Stimulated activated naive CD8-positive, alpha-beta T cell treated with anti-CD3 and anti-CD28 coated beads, Interleukin-15, Interleukin-2, amounts not matched to agents 100 U/mL and 50 U/mL, for 24 hours (primary cell): ENCODE measurements around the gene GABRD.
A peak's percentile ranks its signal among the peaks of the same experiment; 100 is the strongest.
"Not testable (repeated sequence)": the region's sequence is repeated elsewhere in the genome, so short reads cannot be mapped to it uniquely, and the experiment has no call there.

Experiments used
- ATAC-seq: fragments of 150-1000 bp; cut with Tn5 transposase; one replicate; pipeline ENCODE4 v1.10.0; 2021
- DNase-seq: peaks from one replicate; pipeline ENCODE4 v3.0.0; 2021

Gene GABRD, protein sequence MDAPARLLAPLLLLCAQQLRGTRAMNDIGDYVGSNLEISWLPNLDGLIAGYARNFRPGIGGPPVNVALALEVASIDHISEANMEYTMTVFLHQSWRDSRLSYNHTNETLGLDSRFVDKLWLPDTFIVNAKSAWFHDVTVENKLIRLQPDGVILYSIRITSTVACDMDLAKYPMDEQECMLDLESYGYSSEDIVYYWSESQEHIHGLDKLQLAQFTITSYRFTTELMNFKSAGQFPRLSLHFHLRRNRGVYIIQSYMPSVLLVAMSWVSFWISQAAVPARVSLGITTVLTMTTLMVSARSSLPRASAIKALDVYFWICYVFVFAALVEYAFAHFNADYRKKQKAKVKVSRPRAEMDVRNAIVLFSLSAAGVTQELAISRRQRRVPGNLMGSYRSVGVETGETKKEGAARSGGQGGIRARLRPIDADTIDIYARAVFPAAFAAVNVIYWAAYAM

DNA sequence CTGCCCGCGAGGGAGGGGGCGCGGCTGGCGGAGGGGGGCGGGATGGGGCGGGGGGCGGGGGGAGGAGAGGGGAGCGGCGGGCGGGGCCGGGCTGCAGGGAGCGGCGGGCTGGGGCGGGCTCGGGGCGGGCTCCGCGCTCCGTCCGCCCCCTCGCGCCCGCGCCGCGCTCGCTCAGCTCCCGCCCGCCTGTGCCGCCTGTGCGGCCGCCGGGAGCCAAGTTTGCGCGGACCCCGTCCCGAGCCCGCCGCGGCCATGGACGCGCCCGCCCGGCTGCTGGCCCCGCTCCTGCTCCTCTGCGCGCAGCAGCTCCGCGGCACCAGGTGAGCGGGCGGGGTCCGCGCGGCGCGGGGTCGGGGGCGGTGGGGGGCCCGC, at the start of gene GABRD:
GABRD (plus strand) TSS at position 174 of the 372 bp plus-strand sequence; CDS start at position 253, 79 bp downstream.
- DNase-seq (peak; percentile 37), ATAC-seq (no peak)

- no peak for DNase-seq
- ATAC-seq, result no peak
Observed at GRCh38 chr1:1969505-1969900, 49.6 kb upstream of the GABRD start.

- no peak for DNase-seq
- no peak for ATAC-seq
Observed at GRCh38 chr1:1969953-1970716, 49.0 kb upstream of the GABRD start.

DNA sequence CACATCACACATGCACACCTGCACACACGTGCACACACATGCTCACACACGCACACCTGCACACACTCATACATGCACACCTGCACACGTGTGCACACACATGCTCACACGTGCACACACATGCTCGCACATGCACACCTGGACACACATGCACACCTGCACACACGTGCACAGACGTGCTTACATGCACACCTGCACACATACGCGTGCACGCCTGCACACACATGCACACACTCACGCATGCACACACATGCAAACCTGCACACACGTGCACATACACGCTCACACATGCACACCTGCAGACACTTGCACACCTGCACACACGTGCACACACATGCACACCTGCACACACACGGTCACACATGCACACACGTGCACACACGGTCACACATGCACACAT, 48.1 kb upstream of the GABRD start:
- ATAC-seq, result no peak
- no peak for DNase-seq

- ATAC-seq (no peak), DNase-seq (no peak)
Observed at GRCh38 chr1:1971688-1972087, 47.5 kb upstream of the GABRD start.

GRCh38 chr1:1972976-1973715, 46.0 kb upstream of the GABRD start:
- no peak for DNase-seq
- no peak for ATAC-seq

DNA sequence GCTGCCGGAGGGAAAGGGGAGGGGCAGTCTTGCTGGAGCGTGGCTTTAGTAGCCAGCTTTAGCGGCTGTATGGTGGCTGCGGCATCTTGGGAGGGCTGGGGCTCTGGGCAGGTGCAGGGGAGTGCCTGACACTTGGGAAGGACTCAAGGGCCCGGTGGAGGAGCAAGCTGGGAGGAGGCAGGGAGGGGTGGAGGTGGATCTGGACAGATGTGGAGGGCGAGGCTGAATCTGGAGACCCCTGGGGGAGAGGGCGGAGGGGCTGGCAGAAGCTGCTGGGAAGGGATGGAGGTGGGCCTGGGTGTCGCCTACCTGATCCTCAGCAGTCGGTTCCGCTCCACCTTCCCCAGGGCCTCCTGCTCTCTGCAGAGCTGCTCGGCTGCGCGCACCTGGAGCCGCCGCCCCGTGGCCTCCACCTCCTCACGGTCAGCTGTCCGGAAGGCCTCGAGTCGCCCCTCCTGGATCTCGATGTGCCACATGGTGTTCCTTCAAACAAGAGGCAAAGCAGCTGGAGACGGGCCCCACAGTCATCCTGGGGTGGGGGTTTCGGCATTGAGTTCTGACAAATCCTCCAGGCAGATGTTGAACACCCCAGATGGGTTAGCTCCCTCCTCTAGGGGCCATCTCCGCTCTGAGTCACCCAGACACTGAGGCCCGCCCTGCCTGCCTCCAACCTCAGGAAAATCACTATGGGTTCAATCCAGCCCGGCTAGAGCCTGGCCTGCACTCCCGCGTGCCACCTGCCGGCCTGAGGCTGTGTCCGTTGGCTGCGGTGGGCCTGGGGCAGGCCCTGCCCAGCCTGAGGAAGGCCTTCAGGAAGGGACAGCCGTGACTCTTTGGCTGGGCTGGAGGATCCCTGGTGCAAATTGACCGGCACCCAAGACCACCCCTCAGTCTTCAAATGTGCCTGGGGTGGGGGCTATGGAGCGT, 45.2 kb upstream of the GABRD start:
- ATAC-seq, result no peak
- DNase-seq, result no peak

- DNase-seq, result no peak
- no peak for ATAC-seq
Observed at GRCh38 chr1:1974834-1975233, 44.3 kb upstream of the GABRD start.

- no peak for ATAC-seq
- DNase-seq, result no peak
Observed at GRCh38 chr1:1975535-1975934, 43.6 kb upstream of the GABRD start.

GRCh38 chr1:1976031-1976430, 43.1 kb upstream of the GABRD start:
- no peak for DNase-seq
- no peak for ATAC-seq

- DNase-seq (no peak), ATAC-seq (no peak)
Observed at GRCh38 chr1:1978108-1978507, 41.0 kb upstream of the GABRD start.

DNA sequence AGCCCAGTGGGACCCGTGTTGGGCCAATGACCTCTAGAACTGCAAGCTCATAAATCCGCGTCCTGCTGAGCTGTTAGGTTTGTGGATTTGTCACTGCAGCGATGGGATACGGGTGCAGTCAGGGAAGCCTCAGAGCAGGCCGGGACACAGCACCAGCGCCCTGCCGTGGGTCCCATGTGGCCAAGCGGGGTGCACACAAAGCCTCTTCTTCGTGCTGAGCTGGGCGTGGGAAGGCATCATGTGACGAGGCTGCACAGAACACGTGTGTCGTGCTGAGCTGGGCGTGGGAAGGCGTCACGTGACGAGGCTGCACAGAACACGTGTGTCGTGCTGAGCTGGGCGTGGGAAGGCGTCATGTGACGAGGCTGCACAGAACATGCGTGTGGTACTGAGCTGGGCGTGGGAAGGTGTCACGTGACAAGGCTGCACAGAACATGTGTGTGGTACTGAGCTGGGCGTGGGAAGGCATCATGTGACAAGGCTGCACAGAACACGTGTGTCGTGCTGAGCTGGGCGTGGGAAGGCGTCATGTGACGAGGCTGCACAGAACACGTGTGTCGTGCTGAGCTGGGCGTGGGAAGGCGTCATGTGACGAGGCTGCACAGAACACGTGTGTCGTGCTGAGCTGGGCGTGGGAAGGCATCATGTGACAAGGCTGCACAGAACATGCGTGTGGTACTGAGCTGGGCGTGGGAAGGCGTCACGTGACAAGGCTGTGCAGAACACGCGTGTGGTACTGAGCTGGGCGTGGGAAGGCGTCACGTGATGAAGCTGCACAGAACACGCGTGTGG, 40.3 kb upstream of the GABRD start:
- not testable (repeated sequence) for ATAC-seq, DNase-seq

DNA sequence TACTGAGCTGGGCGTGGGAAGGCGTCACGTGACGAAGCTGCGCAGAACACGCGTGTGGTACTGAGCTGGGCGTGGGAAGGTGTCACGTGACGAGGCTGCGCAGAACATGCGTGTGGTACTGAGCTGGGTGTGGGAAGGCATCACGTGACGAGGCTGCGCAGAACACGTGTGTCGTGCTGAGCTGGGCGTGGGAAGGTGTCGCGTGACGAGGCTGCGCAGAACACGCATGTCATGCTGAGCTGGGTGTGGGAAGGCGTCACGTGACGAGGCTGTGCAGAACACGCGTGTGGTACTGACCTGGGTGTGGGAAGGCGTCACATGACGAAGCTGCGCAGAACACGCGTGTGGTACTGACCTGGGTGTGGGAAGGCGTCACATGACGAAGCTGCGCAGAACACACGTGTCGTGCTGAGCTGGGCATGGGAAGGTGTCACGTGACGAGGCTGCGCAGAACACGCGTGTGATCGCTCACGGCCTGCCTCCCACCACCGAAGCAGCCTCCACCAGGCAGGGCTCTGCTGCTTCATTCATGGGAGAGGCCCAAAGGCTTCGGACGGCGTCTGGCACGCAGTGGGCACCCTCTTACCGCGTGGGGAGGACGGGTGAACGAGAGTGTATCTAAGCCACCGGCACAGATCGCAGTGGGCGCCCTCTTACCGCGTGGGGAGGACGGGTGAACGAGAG, 39.5 kb upstream of the GABRD start:
- no peak for DNase-seq
- ATAC-seq, result no peak

- ATAC-seq (no peak), DNase-seq (no peak)
Observed at GRCh38 chr1:1980467-1981141, 38.5 kb upstream of the GABRD start.

- ATAC-seq (no peak), DNase-seq (no peak)
Observed at GRCh38 chr1:1981142-1981500, 38.0 kb upstream of the GABRD start.

DNA sequence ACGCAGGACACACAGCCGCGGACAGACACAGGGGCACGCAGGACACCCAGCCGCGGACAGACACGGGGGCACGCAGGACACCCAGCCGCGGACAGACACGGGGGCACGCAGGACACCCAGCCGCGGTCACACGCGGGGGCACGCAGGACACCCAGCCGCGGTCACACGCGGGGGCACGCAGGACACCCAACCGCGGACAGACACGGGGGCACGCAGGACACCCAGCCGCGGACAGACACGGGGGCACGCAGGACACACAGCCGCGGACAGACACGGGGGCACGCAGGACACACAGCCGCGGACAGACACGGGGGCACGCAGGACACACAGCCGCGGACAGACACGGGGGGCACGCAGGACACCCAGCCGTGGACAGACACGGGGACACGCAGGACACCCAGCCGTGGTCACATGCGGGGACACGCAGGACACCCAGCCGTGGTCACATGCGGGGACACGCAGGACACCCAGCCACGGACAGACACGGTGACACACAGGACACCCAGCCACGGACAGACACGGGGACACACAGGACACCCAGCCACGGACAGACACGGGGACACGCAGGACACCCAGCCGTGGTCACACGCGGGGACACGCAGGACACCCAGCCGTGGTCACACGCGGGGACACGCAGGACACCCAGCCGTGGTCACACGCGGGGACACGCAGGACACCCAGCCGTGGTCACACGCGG, 37.4 kb upstream of the GABRD start:
- ATAC-seq, result not testable (repeated sequence)

DNA sequence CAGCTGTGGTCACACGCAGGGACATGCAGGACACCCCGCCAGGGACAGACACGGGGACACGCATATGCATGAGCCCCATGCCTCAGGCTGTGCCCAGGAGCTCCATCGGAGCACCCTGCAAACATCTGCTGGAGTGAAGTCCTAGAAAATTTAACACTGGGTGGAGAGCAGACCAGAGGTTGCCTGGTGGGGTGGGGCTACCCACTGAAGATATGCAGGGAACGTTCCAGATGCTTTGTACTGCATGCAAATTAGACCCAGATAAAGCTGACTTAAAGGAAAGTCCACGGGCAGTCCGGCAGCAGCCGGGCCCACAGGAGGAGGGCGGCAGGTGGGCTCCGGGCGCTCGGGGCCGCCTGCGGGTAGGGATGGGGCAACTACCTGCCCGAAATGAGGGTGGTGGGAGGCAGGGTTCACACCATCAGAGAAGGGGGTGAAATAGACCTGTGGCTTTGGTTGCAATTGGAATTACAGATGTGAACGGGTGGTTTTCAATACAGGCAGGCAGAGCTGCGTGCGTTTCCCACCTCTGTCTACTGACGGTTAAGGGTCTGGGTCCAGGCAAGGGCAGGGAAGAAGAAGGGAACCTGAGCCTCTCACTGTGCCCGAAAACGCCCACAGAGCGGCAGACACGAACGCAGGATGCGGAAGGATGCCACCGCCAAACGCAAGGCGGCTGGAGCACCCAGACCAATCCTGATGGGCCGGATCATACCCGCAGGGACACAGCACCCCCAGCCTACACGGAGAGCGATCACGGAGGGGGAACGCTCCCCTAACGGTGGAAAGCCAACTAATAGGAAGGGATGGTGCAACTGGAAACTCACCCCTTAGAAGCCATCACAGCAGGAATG, 36.5 kb upstream of the GABRD start:
- DNase-seq (no peak), ATAC-seq (no peak)

More for the DNA sequence above, 37.4 kb upstream of the GABRD start:
- DNase-seq, result not testable (repeated sequence)

- DNase-seq (no peak), ATAC-seq (no peak)
Observed at GRCh38 chr1:1984560-1985070, 34.5 kb upstream of the GABRD start.
